GM12892 (cell line): ENCODE results near the gene CHTF8.
"Not testable (repeated sequence)": the region's sequence is repeated elsewhere in the genome, so short reads cannot be mapped to it uniquely, and the experiment has no call there.

ENCODE experiments used
- POLR2A ChIP-seq: IDR thresholded peaks from 2 replicates; pipeline ENCODE4 v1.6.1; 2011; ENCODE audit warnings: low read depth, low read length, control low read depth
- POLR2AphosphoS5 ChIP-seq: IDR thresholded peaks from 2 replicates; pipeline ENCODE4 v1.6.1; 2011; ENCODE audit warnings: low read depth, low read length, control low read depth
- TAF1 ChIP-seq: IDR thresholded peaks from 2 replicates; pipeline ENCODE4 v1.6.1; 2011; ENCODE audit warnings: low read depth, mild to moderate bottlenecking, control low read depth, low read length, borderline replicate concordance

GRCh38 chr16:69126801-69127200, 5.6 kb downstream of the CHTF8 start:
- TF ChIP-seq POLR2A, POLR2AphosphoS5, TAF1: not testable (repeated sequence)
